HEK293 (cell line): ENCODE measurements around the gene UBE2D2.

Source experiments
- CTCF ChIA-PET: fragments of 350-600 bp; formaldehyde crosslinking; extraction: SDS; loops from one replicate; lab custom pipeline; 2021; ENCODE audit warnings: antibody characterized with exemption; lab: Yijun Ruan, JAX
- POLR2A ChIA-PET: fragments of 300-600 bp; formaldehyde crosslinking; extraction: SDS; loops from one replicate; lab custom pipeline; 2020; ENCODE audit warnings: antibody characterized with exemption, inconsistent platforms; lab: Yijun Ruan, JAX
- H3K27ac ChIP-seq: fragments of 200-500 bp; sonication (Bioruptor generic); 2 replicates; pipeline ENCODE4 v1.5.1; 2014; ENCODE audit warnings: low read depth, low read length, control low read depth, inconsistent platforms; ENCODE audit errors: extremely low read depth
- H3K36me3 ChIP-seq, 2 experiments: fragments of 200-500 bp in 1 of 2; sonication (Bioruptor generic) in 1 of 2; 1 replicate in 1 of 2; 2 replicates in 1 of 2; pipeline ENCODE4 v1.5.1; 2014 to 2017; ENCODE audit warnings: inconsistent platforms in 2 of 2, low read length in 2 of 2; ENCODE audit not compliant: control insufficient read depth in 2 of 2, insufficient read depth in 1 of 2
- H3K4me1 ChIP-seq: fragments of 200-500 bp; sonication (Bioruptor generic); 2 replicates; pipeline ENCODE4 v1.5.1; 2014; ENCODE audit warnings: mild to moderate bottlenecking, low read length, inconsistent platforms; ENCODE audit not compliant: control insufficient read depth, insufficient read depth
- H3K4me3 ChIP-seq: 2 replicates; pipeline ENCODE4 v1.5.1; 2011; ENCODE audit warnings: low read depth, mild to moderate bottlenecking, control low read depth, low read length, moderate library complexity
- H3K9me3 ChIP-seq: fragments of 200-500 bp; sonication (Bioruptor generic); 2 replicates; pipeline ENCODE4 v1.5.1; 2014; ENCODE audit warnings: low read depth, low read length, inconsistent platforms; ENCODE audit not compliant: control insufficient read depth, insufficient read depth
- ATF2 ChIP-seq: fragments of 450-650 bp; formaldehyde crosslinking; IDR thresholded peaks from 2 replicates; pipeline ENCODE4 v1.5.1; 2016; ENCODE audit warnings: missing biosample characterization, missing genetic modification characterization, low read depth
- BCL6B ChIP-seq: fragments of 450-650 bp; formaldehyde crosslinking; IDR thresholded peaks from 2 replicates; pipeline ENCODE4 v1.5.1; 2017; ENCODE audit warnings: missing biosample characterization, missing genetic modification characterization
- GLIS1 ChIP-seq: fragments of 450-650 bp; formaldehyde crosslinking; IDR thresholded peaks from 2 replicates; pipeline ENCODE4 v1.5.1; 2016; ENCODE audit warnings: missing biosample characterization, missing genetic modification characterization
- KLF9 ChIP-seq: fragments of 450-650 bp; formaldehyde crosslinking; IDR thresholded peaks from 2 replicates; pipeline ENCODE4 v1.5.1; 2016; ENCODE audit warnings: missing biosample characterization, missing genetic modification characterization, low read depth
- RBAK ChIP-seq: fragments of 450-650 bp; formaldehyde crosslinking; IDR thresholded peaks from 2 replicates; pipeline ENCODE4 v1.5.1; 2016; ENCODE audit warnings: missing biosample characterization, missing genetic modification characterization
- TSHZ1 ChIP-seq: fragments of 450-650 bp; formaldehyde crosslinking; IDR thresholded peaks from 2 replicates; pipeline ENCODE4 v1.5.1; 2016; ENCODE audit warnings: missing biosample characterization, missing genetic modification characterization, borderline replicate concordance
- ZBTB10 ChIP-seq: fragments of 450-650 bp; formaldehyde crosslinking; IDR thresholded peaks from 2 replicates; pipeline ENCODE4 v1.5.1; 2016; ENCODE audit warnings: missing biosample characterization, missing genetic modification characterization
- ZBTB17 ChIP-seq: fragments of 450-650 bp; formaldehyde crosslinking; IDR thresholded peaks from 2 replicates; pipeline ENCODE4 v1.5.1; 2016; ENCODE audit warnings: missing biosample characterization, missing genetic modification characterization
- ZNF10 ChIP-seq: fragments of 450-650 bp; formaldehyde crosslinking; IDR thresholded peaks from 2 replicates; pipeline ENCODE4 v1.5.1; 2017; ENCODE audit warnings: missing biosample characterization, missing genetic modification characterization
- ZNF132 ChIP-seq: fragments of 450-650 bp; formaldehyde crosslinking; IDR thresholded peaks from 2 replicates; pipeline ENCODE4 v1.5.1; 2017; ENCODE audit warnings: missing biosample characterization, missing genetic modification characterization, borderline replicate concordance
- ZNF174 ChIP-seq: fragments of 450-650 bp; formaldehyde crosslinking; IDR thresholded peaks from 2 replicates; pipeline ENCODE4 v1.5.0; 2017; ENCODE audit warnings: missing biosample characterization, mild to moderate bottlenecking, missing genetic modification characterization
- ZNF24 ChIP-seq: fragments of 450-650 bp; formaldehyde crosslinking; IDR thresholded peaks from 2 replicates; pipeline ENCODE4 v1.5.1; 2016; ENCODE audit warnings: missing biosample characterization, missing genetic modification characterization
- ZNF311 ChIP-seq: fragments of 450-650 bp; formaldehyde crosslinking; IDR thresholded peaks from 2 replicates; pipeline ENCODE4 v1.5.1; 2017; ENCODE audit warnings: missing biosample characterization, missing genetic modification characterization, borderline replicate concordance
- ZNF362 ChIP-seq: fragments of 450-650 bp; formaldehyde crosslinking; IDR thresholded peaks from 2 replicates; pipeline ENCODE4 v1.5.1; 2016; ENCODE audit warnings: missing biosample characterization, missing genetic modification characterization
- ZNF600 ChIP-seq: fragments of 450-650 bp; formaldehyde crosslinking; IDR thresholded peaks from 2 replicates; pipeline ENCODE4 v1.5.1; 2016; ENCODE audit warnings: missing biosample characterization, missing genetic modification characterization
- ZNF626 ChIP-seq: fragments of 450-650 bp; sonication (Bioruptor Pico); formaldehyde crosslinking; IDR thresholded peaks from 2 replicates; pipeline ENCODE4 v1.5.1; 2018; ENCODE audit warnings: missing biosample characterization, missing genetic modification characterization, inconsistent platforms
- ZNF654 ChIP-seq: fragments of 450-650 bp; formaldehyde crosslinking; IDR thresholded peaks from 2 replicates; pipeline ENCODE4 v1.5.1; 2016; ENCODE audit warnings: low read depth, missing biosample characterization, missing genetic modification characterization
- ZNF664 ChIP-seq: fragments of 450-650 bp; formaldehyde crosslinking; IDR thresholded peaks from 2 replicates; pipeline ENCODE4 v1.5.1; 2016; ENCODE audit warnings: missing biosample characterization, missing genetic modification characterization
- ZNF776 ChIP-seq: fragments of 450-650 bp; formaldehyde crosslinking; IDR thresholded peaks from 2 replicates; pipeline ENCODE4 v1.5.0; 2017; ENCODE audit warnings: missing biosample characterization, missing genetic modification characterization, borderline replicate concordance
- ZNF843 ChIP-seq: fragments of 450-650 bp; formaldehyde crosslinking; IDR thresholded peaks from 2 replicates; pipeline ENCODE4 v1.5.1; 2016; ENCODE audit warnings: missing biosample characterization, missing genetic modification characterization

Gene UBE2D2

GRCh38 chr5:139648205-139649081 is 87.3 kb downstream of the UBE2D2 start, which contains the start of gene CXXC5 (continued):
- TF ChIP-seq ZBTB17 (tag by site-specific recombination), result 0 out of 2 replicates have a peak, but pooled peaks have one; percentile 14
- 0 out of 2 replicates have a peak, but pooled peaks have one; percentile 40 for TF ChIP-seq ZBTB10 (tag by site-specific recombination)
- 0 out of 2 replicates have a peak, but pooled peaks have one; percentile 19 for TF ChIP-seq TSHZ1 (tag by site-specific recombination)
- peak; percentile 9; the same call in 1 of the 2 replicates for TF ChIP-seq KLF9 (tag by site-specific recombination)
- no peak for TF ChIP-seq ZNF776 (tag by site-specific recombination)
- no peak for TF ChIP-seq ZNF132
- peak; percentile 45; the same call in 1 of the 2 replicates for TF ChIP-seq GLIS1
- TF ChIP-seq ZNF362, result no peak
- TF ChIP-seq ZNF626 (tag by site-specific recombination), result no peak
- TF ChIP-seq RBAK (tag by site-specific recombination), result no peak
- no peak for TF ChIP-seq ZNF174 (tag by site-specific recombination)
- no peak for TF ChIP-seq ZNF24 (tag by site-specific recombination)

- CTCF ChIA-PET, result interaction anchor here (0.7 to 2.4 kb wide), 3 partner anchors 12 to 117 kb away, joined by 3 to 11 read pairs (median 6); no protein-coding TSS in a partner anchor
- no peaks in the 10 kb centered on the region for H3K36me3 ChIP-seq
- peaks cover 28% of the 10 kb centered on the region for H3K4me1 ChIP-seq
- H3K9me3 ChIP-seq, result no peaks in the 10 kb centered on the region
- POLR2A ChIA-PET, result interaction anchor here (0.5 to 2.9 kb wide), 3 partner anchors 11 to 121 kb away, joined by 4 to 96 read pairs (median 11); no protein-coding TSS in a partner anchor
- H3K27ac ChIP-seq, result peak overlapping the region; percentile 82; the same call in 1 of the 2 replicates
- peak overlapping the region; percentile 79 for H3K4me3 ChIP-seq
- TF ChIP-seq BCL6B, result no peak
- TF ChIP-seq ZNF843 (tag by site-specific recombination), result no peak
- TF ChIP-seq ZNF654, result no peak
- TF ChIP-seq ATF2 (tag by site-specific recombination), result no peak
- TF ChIP-seq ZNF311 (tag by site-specific recombination), result no peak
- no peak for TF ChIP-seq ZNF600 (tag by site-specific recombination)
- no peak for TF ChIP-seq ZNF664 (tag by site-specific recombination)
- no peak for TF ChIP-seq ZNF10 (tag by site-specific recombination)
Observed at GRCh38 chr5:139649082-139649991, 88.2 kb downstream of the UBE2D2 start.
